GM19463 (cell line): ENCODE results near the gene OR5B21.

Source experiments
- ATAC-seq: cut with Tn5 transposase; IDR thresholded peaks from one replicate; pipeline ENCODE4 v1.9.1; 2021; ENCODE audit warnings: mild to moderate bottlenecking, moderate library complexity; ENCODE audit not compliant: unreplicated experiment

Gene OR5B21

DNA sequence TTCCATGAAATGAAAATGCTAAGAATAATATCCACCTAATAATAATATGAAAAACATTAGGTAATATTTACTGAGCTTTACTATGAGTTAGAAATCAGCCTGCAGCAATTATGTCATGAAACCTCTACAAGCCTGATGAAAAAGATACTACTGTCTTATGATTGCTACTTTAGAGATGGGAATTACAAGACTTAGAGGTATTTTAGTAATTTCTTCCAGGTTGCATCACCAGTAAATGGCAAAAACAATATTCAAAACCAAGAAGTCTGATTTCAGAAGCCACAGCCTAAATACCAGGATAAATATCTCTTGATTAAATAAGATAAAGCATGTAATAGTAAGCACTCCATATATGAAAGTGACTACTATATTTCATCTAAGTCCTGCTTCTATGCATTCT lies 13.8 kb downstream of the OR5B21 start:
- ATAC-seq: no peak

DNA sequence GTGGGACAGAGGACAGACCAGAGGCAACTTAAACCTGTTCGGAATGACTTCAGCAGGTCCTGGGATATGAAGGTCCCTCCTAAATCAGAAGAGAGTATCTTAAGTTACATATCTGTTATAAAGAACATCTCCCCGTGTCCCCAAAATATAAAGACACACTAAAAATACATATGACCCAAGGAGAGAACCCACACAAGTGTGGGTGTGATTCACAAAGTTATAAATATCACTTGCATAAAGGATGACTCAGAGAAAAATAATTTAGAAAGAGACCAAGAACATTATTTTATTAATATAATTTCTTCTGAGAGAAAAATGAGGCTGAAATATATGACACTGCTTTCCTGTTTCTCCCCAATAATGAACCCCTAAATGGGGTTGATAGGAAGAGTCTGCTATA lies 14.2 kb downstream of the OR5B21 start:
- ATAC-seq: no peak

DNA sequence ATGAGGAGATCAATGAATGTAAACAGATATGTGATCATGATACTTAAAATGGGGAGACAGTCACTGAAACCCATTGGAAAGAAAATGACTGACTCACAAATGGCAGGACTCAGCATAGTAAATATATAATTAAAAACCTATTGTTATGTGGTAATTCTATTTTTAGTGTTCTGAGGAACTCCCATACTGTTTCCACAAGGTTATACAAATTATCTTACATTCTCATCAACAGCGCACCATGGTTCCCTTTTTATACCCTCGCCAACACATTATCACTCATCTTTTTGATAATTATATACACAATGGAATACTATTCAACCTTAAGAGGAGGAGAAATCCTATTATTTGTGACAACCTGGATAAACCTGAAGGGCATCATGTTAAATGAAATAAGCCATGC lies 17.1 kb downstream of the OR5B21 start:
- no peak for ATAC-seq

DNA sequence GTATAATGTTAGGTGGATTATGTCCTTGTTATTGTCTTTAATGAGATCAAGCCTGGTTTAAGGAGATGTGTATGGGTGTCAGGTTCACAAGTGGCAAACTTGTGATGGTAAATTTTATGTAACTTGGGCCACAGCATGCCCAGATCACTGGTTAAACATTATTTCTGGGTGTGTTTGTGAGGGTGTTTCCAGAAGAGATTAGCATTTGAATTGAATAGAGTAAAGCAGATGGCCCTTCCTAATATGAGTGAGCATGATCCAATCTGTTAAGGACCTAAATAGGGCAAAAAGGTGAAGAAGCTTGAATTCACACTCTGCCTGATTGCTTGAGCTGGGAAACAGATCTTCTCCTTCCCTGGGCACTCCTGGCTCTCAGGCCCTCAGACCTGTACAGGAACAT lies 20.7 kb downstream of the OR5B21 start:
- ATAC-seq: no peak

DNA sequence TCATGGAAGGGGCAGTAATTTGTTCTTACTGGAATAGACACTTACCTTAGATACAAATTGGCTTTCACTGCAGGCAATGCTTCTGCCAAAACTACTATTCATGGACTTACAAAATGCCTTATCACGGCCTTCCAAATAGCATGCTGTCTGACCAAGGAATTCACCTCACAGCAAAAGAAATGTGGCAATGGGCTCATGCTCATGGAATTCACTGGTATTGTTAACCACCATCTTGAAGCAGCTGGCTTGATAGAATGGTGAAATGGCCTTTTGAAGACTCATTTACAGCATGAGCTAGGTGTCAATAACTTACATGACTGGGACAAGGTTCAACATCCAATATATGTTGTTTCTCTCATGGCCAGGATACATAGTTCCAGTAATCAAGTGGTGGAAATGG lies 21.9 kb downstream of the OR5B21 start:
- no peak for ATAC-seq

DNA sequence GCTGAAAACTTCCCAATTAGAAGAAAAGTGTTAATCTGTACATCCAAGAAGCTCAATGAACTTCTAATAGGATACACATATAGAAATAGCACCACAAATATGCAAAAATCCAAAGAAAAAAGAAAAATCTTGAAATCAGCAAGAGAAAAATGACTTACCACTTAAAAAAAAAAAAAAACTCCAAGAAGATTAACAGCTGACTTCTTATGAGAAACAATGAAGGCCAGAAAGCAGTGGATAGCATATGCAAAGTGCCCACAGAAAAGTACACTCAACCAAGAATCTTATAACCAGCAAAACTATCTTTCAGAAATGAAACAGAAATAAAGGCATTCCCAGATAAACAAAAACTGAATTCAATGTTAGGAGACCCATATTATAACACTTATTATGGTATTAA lies 36.0 kb downstream of the OR5B21 start:
- no peak for ATAC-seq

DNA sequence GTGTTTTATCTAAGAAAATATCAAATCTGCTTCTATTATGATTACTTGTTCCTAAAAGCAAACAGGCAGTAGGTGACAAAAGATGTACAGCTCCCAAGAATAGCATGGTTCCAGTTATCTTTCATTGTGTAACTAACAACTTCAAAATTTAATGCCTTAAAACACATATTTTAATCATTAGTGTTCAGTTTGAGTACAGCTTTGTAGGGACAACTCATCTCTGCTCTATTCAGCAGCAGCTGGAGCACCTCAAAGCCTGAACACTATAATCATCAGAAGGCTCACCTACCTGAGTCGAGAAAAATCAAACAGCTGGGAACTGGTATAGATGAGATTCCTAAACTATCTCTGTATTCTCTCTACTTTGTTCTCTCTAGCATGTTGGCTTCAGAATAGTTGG lies 41.6 kb downstream of the OR5B21 start:
- ATAC-seq: no peak

DNA sequence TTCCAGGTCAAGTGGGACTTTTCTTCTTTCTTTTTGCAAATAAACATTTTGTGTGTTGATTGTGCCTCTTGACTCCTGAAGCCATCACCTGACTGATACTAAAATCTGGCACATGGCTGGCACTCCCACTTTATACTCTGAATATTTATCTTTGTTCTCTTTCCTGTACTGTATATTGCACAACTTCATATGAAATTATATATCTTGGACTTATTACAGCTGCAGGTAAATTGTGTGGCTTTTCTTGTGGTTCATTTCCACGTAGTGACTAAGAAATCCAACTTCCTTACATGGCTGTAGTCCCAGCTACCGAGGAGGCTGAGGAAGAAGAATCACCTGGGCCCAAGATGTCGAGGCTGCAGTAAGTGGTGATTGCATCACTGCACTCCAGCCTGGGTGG lies 42.2 kb downstream of the OR5B21 start:
- ATAC-seq: no peak
